ENCODE measurements around the gene NRCAM.

NRCAM gene

GRCh38 chr7:108257954-108258353, 198.3 kb downstream of the NRCAM start:
- Histone ChIP-seq H3K4me3 (ENCODE audit: low read length) (no peak overlapping the region), H3K9me3 (ENCODE audit: control insufficient read depth, low read length) (no peaks in the 10 kb centered on the region), H3K4me1 (ENCODE audit: control insufficient read depth, insufficient read depth, low read length) (no peaks in the 10 kb centered on the region), H3K9ac (ENCODE audit: low read length) (no peak overlapping the region), H3K36me3 (ENCODE audit: control insufficient read depth, insufficient read depth, low read length) (no peaks in the 10 kb centered on the region), H3K27me3 (ENCODE audit: control insufficient read depth, insufficient read depth, low read length) (no peaks in the 10 kb centered on the region)

GRCh38 chr7:108254259-108254658, 202.0 kb downstream of the NRCAM start:
- H3K27me3 ChIP-seq (ENCODE audit: control insufficient read depth, insufficient read depth, low read length) = no peaks in the 10 kb centered on the region
- no peak overlapping the region for H3K9ac ChIP-seq (ENCODE audit: low read length)
- H3K4me3 ChIP-seq (ENCODE audit: low read length) = no peak overlapping the region
- H3K36me3 ChIP-seq (ENCODE audit: control insufficient read depth, insufficient read depth, low read length) = no peaks in the 10 kb centered on the region
- no peaks in the 10 kb centered on the region for H3K4me1 ChIP-seq (ENCODE audit: control insufficient read depth, insufficient read depth, low read length)
- H3K9me3 ChIP-seq (ENCODE audit: control insufficient read depth, low read length) = no peaks in the 10 kb centered on the region

- no peak overlapping the region for H3K4me3 ChIP-seq (ENCODE audit: low read length)
- no peak overlapping the region for H3K9ac ChIP-seq (ENCODE audit: low read length)
- no peaks in the 10 kb centered on the region for H3K27me3 ChIP-seq (ENCODE audit: control insufficient read depth, insufficient read depth, low read length)
Observed at GRCh38 chr7:108253275-108254044, 202.8 kb downstream of the NRCAM start.

GRCh38 chr7:108252177-108252576, 204.1 kb downstream of the NRCAM start:
- Histone ChIP-seq H3K9ac (ENCODE audit: low read length) (no peak overlapping the region), H3K9me3 (ENCODE audit: control insufficient read depth, low read length) (no peaks in the 10 kb centered on the region), H3K36me3 (ENCODE audit: control insufficient read depth, insufficient read depth, low read length) (no peaks in the 10 kb centered on the region), H3K4me3 (ENCODE audit: low read length) (no peak overlapping the region), H3K27me3 (ENCODE audit: control insufficient read depth, insufficient read depth, low read length) (no peaks in the 10 kb centered on the region), H3K4me1 (ENCODE audit: control insufficient read depth, insufficient read depth, low read length) (no peaks in the 10 kb centered on the region)

More at GRCh38 chr7:108253275-108254044, 202.8 kb downstream of the NRCAM start:
- no peaks in the 10 kb centered on the region for H3K36me3 ChIP-seq (ENCODE audit: control insufficient read depth, insufficient read depth, low read length)
- H3K9me3 ChIP-seq (ENCODE audit: control insufficient read depth, low read length) = no peaks in the 10 kb centered on the region
- no peaks in the 10 kb centered on the region for H3K4me1 ChIP-seq (ENCODE audit: control insufficient read depth, insufficient read depth, low read length)

GRCh38 chr7:108251700-108252099, 204.5 kb downstream of the NRCAM start:
- H3K4me1 ChIP-seq (ENCODE audit: control insufficient read depth, insufficient read depth, low read length) = no peaks in the 10 kb centered on the region
- H3K9ac ChIP-seq (ENCODE audit: low read length) = no peak overlapping the region
- no peaks in the 10 kb centered on the region for H3K9me3 ChIP-seq (ENCODE audit: control insufficient read depth, low read length)
- H3K27me3 ChIP-seq (ENCODE audit: control insufficient read depth, insufficient read depth, low read length) = no peaks in the 10 kb centered on the region
- no peak overlapping the region for H3K4me3 ChIP-seq (ENCODE audit: low read length)
- H3K36me3 ChIP-seq (ENCODE audit: control insufficient read depth, insufficient read depth, low read length) = no peaks in the 10 kb centered on the region

- Histone ChIP-seq H3K36me3 (ENCODE audit: control insufficient read depth, insufficient read depth, low read length) (no peaks in the 10 kb centered on the region), H3K4me1 (ENCODE audit: control insufficient read depth, insufficient read depth, low read length) (no peaks in the 10 kb centered on the region), H3K9ac (ENCODE audit: low read length) (no peak overlapping the region), H3K9me3 (ENCODE audit: control insufficient read depth, low read length) (no peaks in the 10 kb centered on the region), H3K27me3 (ENCODE audit: control insufficient read depth, insufficient read depth, low read length) (no peaks in the 10 kb centered on the region), H3K4me3 (ENCODE audit: low read length) (no peak overlapping the region)
Observed at GRCh38 chr7:108249453-108249852, 206.8 kb downstream of the NRCAM start.

GRCh38 chr7:108248821-108249220, 207.4 kb downstream of the NRCAM start:
- Histone ChIP-seq H3K4me3 (ENCODE audit: low read length) (no peak overlapping the region), H3K27me3 (ENCODE audit: control insufficient read depth, insufficient read depth, low read length) (no peaks in the 10 kb centered on the region), H3K9ac (ENCODE audit: low read length) (no peak overlapping the region), H3K36me3 (ENCODE audit: control insufficient read depth, insufficient read depth, low read length) (no peaks in the 10 kb centered on the region), H3K9me3 (ENCODE audit: control insufficient read depth, low read length) (no peaks in the 10 kb centered on the region), H3K4me1 (ENCODE audit: control insufficient read depth, insufficient read depth, low read length) (no peaks in the 10 kb centered on the region)

- Histone ChIP-seq H3K9me3 (ENCODE audit: control insufficient read depth, low read length) (no peaks in the 10 kb centered on the region), H3K27me3 (ENCODE audit: control insufficient read depth, insufficient read depth, low read length) (no peaks in the 10 kb centered on the region), H3K4me3 (ENCODE audit: low read length) (no peak overlapping the region), H3K4me1 (ENCODE audit: control insufficient read depth, insufficient read depth, low read length) (no peaks in the 10 kb centered on the region), H3K9ac (ENCODE audit: low read length) (no peak overlapping the region), H3K36me3 (ENCODE audit: control insufficient read depth, insufficient read depth, low read length) (no peaks in the 10 kb centered on the region)
Observed at GRCh38 chr7:108248418-108248817, 207.8 kb downstream of the NRCAM start.

GRCh38 chr7:108247614-108248013, 208.6 kb downstream of the NRCAM start:
- Histone ChIP-seq H3K4me1 (ENCODE audit: control insufficient read depth, insufficient read depth, low read length) (no peaks in the 10 kb centered on the region), H3K9me3 (ENCODE audit: control insufficient read depth, low read length) (no peaks in the 10 kb centered on the region), H3K9ac (ENCODE audit: low read length) (no peak overlapping the region), H3K36me3 (ENCODE audit: control insufficient read depth, insufficient read depth, low read length) (no peaks in the 10 kb centered on the region), H3K4me3 (ENCODE audit: low read length) (no peak overlapping the region), H3K27me3 (ENCODE audit: control insufficient read depth, insufficient read depth, low read length) (no peaks in the 10 kb centered on the region)

GRCh38 chr7:108246227-108246837, 209.9 kb downstream of the NRCAM start:
- Histone ChIP-seq H3K4me3 (ENCODE audit: low read length) (no peak overlapping the region), H3K27me3 (ENCODE audit: control insufficient read depth, insufficient read depth, low read length) (no peaks in the 10 kb centered on the region), H3K9ac (ENCODE audit: low read length) (no peak overlapping the region), H3K9me3 (ENCODE audit: control insufficient read depth, low read length) (no peaks in the 10 kb centered on the region), H3K36me3 (ENCODE audit: control insufficient read depth, insufficient read depth, low read length) (no peaks in the 10 kb centered on the region), H3K4me1 (ENCODE audit: control insufficient read depth, insufficient read depth, low read length) (no peaks in the 10 kb centered on the region)

GRCh38 chr7:108245523-108246226, 210.6 kb downstream of the NRCAM start:
- H3K4me3 ChIP-seq (ENCODE audit: low read length) = no peak overlapping the region
- no peaks in the 10 kb centered on the region for H3K36me3 ChIP-seq (ENCODE audit: control insufficient read depth, insufficient read depth, low read length)
- H3K9ac ChIP-seq (ENCODE audit: low read length) = no peak overlapping the region
- H3K27me3 ChIP-seq (ENCODE audit: control insufficient read depth, insufficient read depth, low read length) = no peaks in the 10 kb centered on the region
- H3K4me1 ChIP-seq (ENCODE audit: control insufficient read depth, insufficient read depth, low read length) = no peaks in the 10 kb centered on the region
- H3K9me3 ChIP-seq (ENCODE audit: control insufficient read depth, low read length) = no peaks in the 10 kb centered on the region

- Histone ChIP-seq H3K27me3 (ENCODE audit: control insufficient read depth, insufficient read depth, low read length) (no peaks in the 10 kb centered on the region), H3K9me3 (ENCODE audit: control insufficient read depth, low read length) (no peaks in the 10 kb centered on the region), H3K4me1 (ENCODE audit: control insufficient read depth, insufficient read depth, low read length) (no peaks in the 10 kb centered on the region), H3K9ac (ENCODE audit: low read length) (no peak overlapping the region), H3K36me3 (ENCODE audit: control insufficient read depth, insufficient read depth, low read length) (no peaks in the 10 kb centered on the region), H3K4me3 (ENCODE audit: low read length) (no peak overlapping the region)
Observed at GRCh38 chr7:108244110-108244509, 212.1 kb downstream of the NRCAM start.

All from mucosa of stomach (tissue), 1 donor.